Coronary artery (tissue), 2 donors: ENCODE results near the gene PXYLP1.

Experiments used
- DNase-seq: peaks from one replicate; pipeline ENCODE4 v3.0.0-alpha.2; 2017; ENCODE audit warnings: low spot score
- H3K27ac ChIP-seq, 2 donors: fragments of 200-600 bp; sonication (generic); one replicate each; pipeline ENCODE4 v1.5.1; 2016 to 2019
- H3K4me3 ChIP-seq: fragments of 200-600 bp; sonication (generic); 2 replicates; pipeline ENCODE4 v1.5.1; 2016; ENCODE audit warnings: mild to moderate bottlenecking, moderate library complexity
- TF ChIP-seq, protein P1 (sequence below): fragments of 200-600 bp; sonication (generic); IDR thresholded peaks from one replicate; pipeline ENCODE4 v1.5.1; 2019; ENCODE audit warnings: antibody characterized with exemption

PXYLP1 gene

DNA sequence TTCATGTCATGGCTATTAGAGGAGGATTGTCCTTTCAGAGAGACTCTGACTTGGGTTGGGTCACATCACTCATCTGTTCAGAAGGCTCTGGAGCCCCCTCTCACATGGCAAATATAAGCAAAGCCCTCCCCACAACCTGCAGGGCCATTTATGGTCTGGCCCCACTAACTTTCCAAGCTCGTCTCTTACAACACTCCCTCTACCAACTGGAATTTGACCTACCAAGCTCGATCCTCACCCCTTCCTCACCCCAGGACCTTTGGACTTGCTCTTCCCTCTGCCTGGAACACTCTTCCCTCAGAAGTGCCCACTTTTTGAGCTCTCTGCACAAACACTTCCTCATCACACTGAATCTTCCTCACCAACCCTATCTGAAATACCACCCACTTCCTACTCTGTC lies 14.2 kb upstream of the PXYLP1 start:
- DNase-seq = no peak
- H3K27ac ChIP-seq = no peak overlapping the region
- TF ChIP-seq, protein P1, sequence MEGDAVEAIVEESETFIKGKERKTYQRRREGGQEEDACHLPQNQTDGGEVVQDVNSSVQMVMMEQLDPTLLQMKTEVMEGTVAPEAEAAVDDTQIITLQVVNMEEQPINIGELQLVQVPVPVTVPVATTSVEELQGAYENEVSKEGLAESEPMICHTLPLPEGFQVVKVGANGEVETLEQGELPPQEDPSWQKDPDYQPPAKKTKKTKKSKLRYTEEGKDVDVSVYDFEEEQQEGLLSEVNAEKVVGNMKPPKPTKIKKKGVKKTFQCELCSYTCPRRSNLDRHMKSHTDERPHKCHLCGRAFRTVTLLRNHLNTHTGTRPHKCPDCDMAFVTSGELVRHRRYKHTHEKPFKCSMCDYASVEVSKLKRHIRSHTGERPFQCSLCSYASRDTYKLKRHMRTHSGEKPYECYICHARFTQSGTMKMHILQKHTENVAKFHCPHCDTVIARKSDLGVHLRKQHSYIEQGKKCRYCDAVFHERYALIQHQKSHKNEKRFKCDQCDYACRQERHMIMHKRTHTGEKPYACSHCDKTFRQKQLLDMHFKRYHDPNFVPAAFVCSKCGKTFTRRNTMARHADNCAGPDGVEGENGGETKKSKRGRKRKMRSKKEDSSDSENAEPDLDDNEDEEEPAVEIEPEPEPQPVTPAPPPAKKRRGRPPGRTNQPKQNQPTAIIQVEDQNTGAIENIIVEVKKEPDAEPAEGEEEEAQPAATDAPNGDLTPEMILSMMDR = no peak

GRCh38 chr3:141218162-141218835 lies 13.3 kb upstream of the PXYLP1 start:
- Histone ChIP-seq H3K27ac (no peak overlapping the region), H3K4me3 (no peak overlapping the region)
- TF ChIP-seq, protein P1 = no peak
- DNase-seq = no peak

More for the DNA sequence above, 14.2 kb upstream of the PXYLP1 start:
- H3K4me3 ChIP-seq = no peak overlapping the region

DNA sequence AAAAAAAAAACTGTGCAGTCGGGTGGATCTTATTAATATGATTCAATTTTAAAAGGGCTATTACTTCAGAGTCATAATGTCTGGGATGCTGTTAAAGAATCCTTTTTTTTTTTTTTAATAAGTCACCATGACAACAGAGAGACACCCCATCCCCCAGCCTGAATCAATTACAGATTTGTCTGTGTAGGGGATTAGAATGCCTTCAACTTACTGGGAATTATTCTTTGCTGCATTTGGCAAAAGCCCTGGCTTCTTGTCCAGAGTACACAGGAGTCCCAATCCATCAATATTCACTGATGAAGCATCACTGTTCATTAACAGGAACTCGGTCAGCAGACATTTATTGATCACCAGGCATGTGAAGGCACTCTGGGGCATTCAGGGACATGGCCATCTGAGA lies 12.7 kb upstream of the PXYLP1 start:
- H3K27ac ChIP-seq = no peak overlapping the region
- no peak overlapping the region for H3K4me3 ChIP-seq
- DNase-seq = no peak
- TF ChIP-seq, protein P1 = no peak

GRCh38 chr3:141223673-141224166 lies 7.9 kb upstream of the PXYLP1 start:
- Histone ChIP-seq H3K4me3 (no peak overlapping the region), H3K27ac (no peak overlapping the region)
- TF ChIP-seq, protein P1 = no peak
- DNase-seq = no peak

- H3K4me3 ChIP-seq = no peak overlapping the region
- no peak overlapping the region for H3K27ac ChIP-seq
- DNase-seq = no peak
- TF ChIP-seq, protein P1 = no peak
These were observed 5.7 kb upstream of the PXYLP1 start for GRCh38 chr3:141225939-141226338.

GRCh38 chr3:141227216-141227615 lies 4.4 kb upstream of the PXYLP1 start:
- no peak overlapping the region for H3K27ac ChIP-seq
- DNase-seq = no peak
- no peak overlapping the region for H3K4me3 ChIP-seq
- TF ChIP-seq, protein P1 = no peak

DNA sequence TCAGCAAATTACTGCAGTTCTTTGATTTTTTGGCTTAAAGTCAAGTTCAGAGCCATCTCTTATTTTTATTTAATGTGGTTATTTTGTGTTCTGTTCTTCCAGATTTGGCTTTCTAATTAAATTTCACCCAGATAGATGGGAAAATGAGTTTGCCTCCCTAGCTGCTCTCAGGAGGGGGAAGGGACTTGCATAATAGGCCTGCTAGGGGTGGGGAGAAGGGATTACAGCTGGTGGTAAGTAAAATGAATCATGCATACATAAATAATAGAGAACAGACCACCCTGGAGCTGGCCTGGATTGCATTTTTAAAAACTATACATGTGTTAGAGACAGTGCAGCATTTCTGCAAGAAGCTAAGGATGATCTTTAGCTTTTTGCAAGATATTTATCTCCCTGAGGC lies 3.9 kb upstream of the PXYLP1 start:
- H3K27ac ChIP-seq = no peak overlapping the region
- TF ChIP-seq, protein P1 = no peak
- DNase-seq = no peak
- H3K4me3 ChIP-seq = no peak overlapping the region
